Limb (tissue), 2 donors: ENCODE data around the gene NKAIN4.

ENCODE experiments used
- DNase-seq, 2 donors: peaks; one replicate each; pipeline ENCODE4 v3.0.0-alpha.2; 2016; ENCODE audit errors: extremely low spot score in 2 of 2

The NKAIN4 gene

GRCh38 chr20:63288581-63289251 lies 34.5 kb upstream of the NKAIN4 start:
- DNase-seq = no peak

- no peak for DNase-seq
These were observed 33.7 kb upstream of the NKAIN4 start for GRCh38 chr20:63287697-63288580.

GRCh38 chr20:63286781-63287696 lies 32.8 kb upstream of the NKAIN4 start:
- no peak for DNase-seq

GRCh38 chr20:63285636-63286615 lies 31.7 kb upstream of the NKAIN4 start:
- no peak for DNase-seq

- no peak for DNase-seq
These were observed 30.8 kb upstream of the NKAIN4 start for GRCh38 chr20:63284981-63285524.

GRCh38 chr20:63284544-63284949 lies 30.3 kb upstream of the NKAIN4 start:
- no peak for DNase-seq

GRCh38 chr20:63284083-63284440 lies 29.8 kb upstream of the NKAIN4 start:
- DNase-seq = no peak

- no peak for DNase-seq
These were observed 29.3 kb upstream of the NKAIN4 start for GRCh38 chr20:63283397-63284082.

GRCh38 chr20:63282946-63283345 lies 28.7 kb upstream of the NKAIN4 start:
- DNase-seq = no peak

- DNase-seq = no peak
These were observed 27.7 kb upstream of the NKAIN4 start for GRCh38 chr20:63281742-63282665.

- no peak for DNase-seq
These were observed 26.8 kb upstream of the NKAIN4 start for GRCh38 chr20:63280929-63281545.

GRCh38 chr20:63280371-63280770 lies 26.1 kb upstream of the NKAIN4 start:
- DNase-seq = no peak

- no peak for DNase-seq
These were observed 25.7 kb upstream of the NKAIN4 start for GRCh38 chr20:63279931-63280330.

GRCh38 chr20:63278661-63279060 lies 24.4 kb upstream of the NKAIN4 start:
- no peak for DNase-seq

GRCh38 chr20:63277466-63278272 lies 23.4 kb upstream of the NKAIN4 start:
- no peak for DNase-seq

- DNase-seq = no peak
These were observed 22.7 kb upstream of the NKAIN4 start for GRCh38 chr20:63276956-63277355.

- no peak for DNase-seq
These were observed 21.6 kb upstream of the NKAIN4 start for GRCh38 chr20:63275825-63276224.
